NCI-H128 (cell line): Measurements from ENCODE around the gene KRT84.
"Not testable (repeated sequence)": the region's sequence is repeated elsewhere in the genome, so short reads cannot be mapped to it uniquely, and the experiment has no call there.

Source experiments
- DNase-seq: peaks from one replicate; lab custom pipeline; 2025; ENCODE audit not compliant: unreplicated experiment; lab: John Stamatoyannopoulos, UW

Gene KRT84

GRCh38 chr12:52346593-52346992 is 38.9 kb downstream of the KRT84 start:
- DNase-seq: no peak

GRCh38 chr12:52345041-52345440 is 40.4 kb downstream of the KRT84 start:
- DNase-seq: not testable (repeated sequence)

GRCh38 chr12:52344111-52344510 is 41.3 kb downstream of the KRT84 start:
- DNase-seq: no peak

GRCh38 chr12:52343550-52343949 is 41.9 kb downstream of the KRT84 start:
- no peak for DNase-seq

GRCh38 chr12:52342781-52343490 is 42.5 kb downstream of the KRT84 start:
- DNase-seq: no peak

- no peak for DNase-seq
These were observed 44.3 kb downstream of the KRT84 start for GRCh38 chr12:52341066-52341580.

- DNase-seq: no peak
These were observed 47.1 kb downstream of the KRT84 start for GRCh38 chr12:52338241-52338960.

GRCh38 chr12:52337054-52337453 is 48.4 kb downstream of the KRT84 start:
- no peak for DNase-seq

GRCh38 chr12:52336641-52337040 is 48.8 kb downstream of the KRT84 start:
- DNase-seq: no peak

- DNase-seq: no peak
These were observed 49.7 kb downstream of the KRT84 start for GRCh38 chr12:52335598-52336262.

GRCh38 chr12:52334185-52334584 is 51.3 kb downstream of the KRT84 start:
- no peak for DNase-seq

- no peak for DNase-seq
These were observed 52.1 kb downstream of the KRT84 start for GRCh38 chr12:52333321-52333720.

- no peak for DNase-seq
These were observed 53.1 kb downstream of the KRT84 start for GRCh38 chr12:52332381-52332780.

- no peak for DNase-seq
These were observed 53.6 kb downstream of the KRT84 start for GRCh38 chr12:52331833-52332232.

- no peak for DNase-seq
These were observed 54.4 kb downstream of the KRT84 start for GRCh38 chr12:52331039-52331438.

GRCh38 chr12:52327830-52328500 is 57.5 kb downstream of the KRT84 start:
- no peak for DNase-seq
